PC-3 (cell line): ENCODE measurements around the gene FAHD2A. TPM values are rescaled to one million over a fixed set of nuclear protein-coding genes. Genes with fewer than 3 reads are reported as not detected.

Source experiments
- ATAC-seq: fragments of 200-7000 bp; cut with Tn5 transposase; 2 replicates; pipeline ENCODE4 v1.9.1; 2020; ENCODE audit warnings: mild to moderate bottlenecking, moderate library complexity
- BruUV-seq: library from RNA; stranded (reverse); fragments of 400-500 nt; replicated peaks from 2 replicates; lab custom pipeline; 2021; lab: Mats Ljungman, UMichigan
- CTCF ChIA-PET: fragments of 300-600 bp; sonication (Branson Sonifier 250); formaldehyde crosslinking; loops from one replicate; lab custom pipeline; 2022; ENCODE audit warnings: antibody characterized with exemption; lab: Charles Lee
- POLR2A ChIA-PET: fragments of 300-600 bp; sonication (Branson Sonifier 250); formaldehyde crosslinking; loops from one replicate; lab custom pipeline; 2022; ENCODE audit warnings: antibody characterized with exemption; ENCODE audit not compliant: unreplicated experiment; lab: Charles Lee
- DNase-seq: peaks from one replicate; pipeline ENCODE4 v3.0.0-alpha.2; 2015
- H2AFZ ChIP-seq: fragments of 300-600 bp; sonication (generic); 2 replicates; pipeline ENCODE4 v1.6.0; 2016; ENCODE audit warnings: antibody characterized with exemption, low read length
- H3F3A ChIP-seq: fragments of 300-600 bp; sonication (generic); one replicate; pipeline ENCODE4 v1.6.0; 2017; ENCODE audit warnings: antibody characterized with exemption, low read length, control low read depth, mild to moderate bottlenecking; ENCODE audit not compliant: unreplicated experiment
- H3K27ac ChIP-seq: fragments of 300-600 bp; sonication (generic); 2 replicates; pipeline ENCODE4 v1.5.1; 2016; ENCODE audit warnings: mild to moderate bottlenecking, low read length
- H3K27me3 ChIP-seq: fragments of 300-600 bp; sonication (generic); 2 replicates; pipeline ENCODE4 v1.6.1; 2016; ENCODE audit warnings: low read length, mixed read lengths
- H3K36me3 ChIP-seq: fragments of 300-600 bp; sonication (generic); 2 replicates; pipeline ENCODE4 v1.6.1; 2016; ENCODE audit warnings: low read depth, mixed run types, low read length, mixed read lengths
- H3K4me1 ChIP-seq: fragments of 300-600 bp; sonication (generic); 2 replicates; pipeline ENCODE4 v1.5.1; 2016; ENCODE audit warnings: low read length; ENCODE audit not compliant: insufficient read depth
- H3K4me2 ChIP-seq: fragments of 300-600 bp; sonication (generic); 2 replicates; pipeline ENCODE4 v1.6.0; 2016; ENCODE audit warnings: low read length
- H3K4me3 ChIP-seq: fragments of 300-600 bp; sonication (generic); 2 replicates; pipeline ENCODE4 v1.5.1; 2016; ENCODE audit warnings: mild to moderate bottlenecking, low read length, mixed read lengths
- H3K79me2 ChIP-seq: fragments of 300-600 bp; sonication (generic); 2 replicates; pipeline ENCODE4 v1.6.1; 2017; ENCODE audit warnings: low read length, mixed read lengths
- H3K9ac ChIP-seq: fragments of 300-600 bp; sonication (generic); 2 replicates; pipeline ENCODE4 v1.6.0; 2016; ENCODE audit warnings: mild to moderate bottlenecking, low read length
- H3K9me2 ChIP-seq: fragments of 300-600 bp; sonication (generic); replicated peaks from 2 replicates; pipeline ENCODE4 v1.6.1; 2016; ENCODE audit warnings: mixed run types, low read length, mixed read lengths
- H3K9me3 ChIP-seq: fragments of 300-600 bp; sonication (generic); 2 replicates; pipeline ENCODE4 v1.6.1; 2016; ENCODE audit warnings: low read length, mixed read lengths
- H4K20me1 ChIP-seq: fragments of 300-600 bp; sonication (generic); 2 replicates; pipeline ENCODE4 v1.6.1; 2016; ENCODE audit warnings: low read length, mixed read lengths
- CTCF ChIP-seq: fragments of 300-600 bp; sonication (generic); conservative IDR thresholded peaks from 2 replicates; pipeline ENCODE4 v1.5.1; 2017; ENCODE audit warnings: antibody characterized with exemption, low read depth, mild to moderate bottlenecking, low read length
- EZH2 ChIP-seq: fragments of 300-600 bp; sonication (generic); IDR thresholded peaks from one replicate; pipeline ENCODE4 v1.6.1; 2017; ENCODE audit warnings: antibody characterized with exemption, mild to moderate bottlenecking, low read length; ENCODE audit not compliant: unreplicated experiment
- EZH2phosphoT487 ChIP-seq: fragments of 300-600 bp; sonication (generic); IDR thresholded peaks from 2 replicates; pipeline ENCODE4 v1.6.1; 2018; ENCODE audit warnings: mild to moderate bottlenecking, antibody characterized with exemption, low read length, borderline replicate concordance
- intact Hi-C: fragments of 100-400 bp; cut with micrococcal nuclease; formaldehyde crosslinking; loops from 2 replicates; pipeline ENCODE4 v1.9.0; 2023
- total RNA-seq: library from RNA; depleted of rRNA; stranded (reverse); fragments of >200 nt; gene quantifications from 2 replicates; pipeline ENCODE4 v1.2.3, GENCODE V29; 2014

The FAHD2A gene
- total RNA-seq, 1 experiment from 2014 or later = 20.5 TPM

- ChIA-PET CTCF (no interaction called here), POLR2A (no interaction called here)
- H3F3A ChIP-seq = no peaks in the 10 kb centered on the region
- H3K36me3 ChIP-seq = no peaks in the 10 kb centered on the region
- H3K4me1 ChIP-seq = no peaks in the 10 kb centered on the region
- ATAC-seq (no peak), DNase-seq (no peak)
- intact Hi-C loops = no loop called here
- no peak overlapping the region for H3K9ac ChIP-seq
- no peak overlapping the region for H3K4me2 ChIP-seq
- no peaks in the 10 kb centered on the region for H3K9me3 ChIP-seq
- TF ChIP-seq EZH2phosphoT487 = no peak
- TF ChIP-seq EZH2 = no peak
- TF ChIP-seq CTCF = no peak
- H3K27me3 ChIP-seq = no peaks in the 10 kb centered on the region
- no peaks in the 10 kb centered on the region for H4K20me1 ChIP-seq
- no peak overlapping the region for H3K4me3 ChIP-seq
- no peak overlapping the region for H3K27ac ChIP-seq
- BruUV-seq = no TSS peak
- H3K9me2 ChIP-seq = no peaks in the 10 kb centered on the region
- H2AFZ ChIP-seq = no peak overlapping the region
- H3K79me2 ChIP-seq = no peaks in the 10 kb centered on the region
Measured at GRCh38 chr2:95390881-95391321, 11.6 kb upstream of the FAHD2A start.

- no peaks in the 10 kb centered on the region for H3K4me1 ChIP-seq
- BruUV-seq = no TSS peak
Measured at GRCh38 chr2:95391641-95392310, 10.7 kb upstream of the FAHD2A start.

More at GRCh38 chr2:95391641-95392310, 10.7 kb upstream of the FAHD2A start:
- no peak overlapping the region for H3K9ac ChIP-seq
- H3K36me3 ChIP-seq = no peaks in the 10 kb centered on the region
- intact Hi-C loops = no loop called here
- no peaks in the 10 kb centered on the region for H4K20me1 ChIP-seq
- H3K27ac ChIP-seq = no peak overlapping the region
- no peak for ATAC-seq
- TF ChIP-seq CTCF = no peak
- no peak for TF ChIP-seq EZH2phosphoT487
- no peak for TF ChIP-seq EZH2
- no peak overlapping the region for H3K4me3 ChIP-seq
- no peaks in the 10 kb centered on the region for H3K79me2 ChIP-seq
- no peaks in the 10 kb centered on the region for H3F3A ChIP-seq
- CTCF ChIA-PET = no interaction called here
- no peak overlapping the region for H2AFZ ChIP-seq
- no peak for DNase-seq
- H3K9me3 ChIP-seq = no peaks in the 10 kb centered on the region
- no peaks in the 10 kb centered on the region for H3K27me3 ChIP-seq
- POLR2A ChIA-PET = no interaction called here
- H3K9me2 ChIP-seq = no peaks in the 10 kb centered on the region
- no peak overlapping the region for H3K4me2 ChIP-seq
